GM12865 (cell line): Measurements from ENCODE around the gene CHRNB1.
A peak's percentile ranks its signal among the peaks of the same experiment; 100 is the strongest.

Experiments used
- DNase-seq: peaks from one replicate; pipeline ENCODE4 v3.0.0; 2010; ENCODE audit warnings: low read depth
- H3K4me3 ChIP-seq: 2 replicates; pipeline ENCODE4 v1.5.1; 2011; ENCODE audit warnings: mild to moderate bottlenecking, low read depth, low read length, control low read depth
- CTCF ChIP-seq: IDR thresholded peaks from 2 replicates; pipeline ENCODE4 v1.5.1; 2011; ENCODE audit warnings: low read length, control low read depth, low read depth, inconsistent platforms; ENCODE audit not compliant: insufficient read depth; ENCODE audit errors: missing control alignments

The CHRNB1 gene

GRCh38 chr17:7475764-7476422, 31.0 kb downstream of the CHRNB1 start:
- TF ChIP-seq CTCF: no peak
- no peak for DNase-seq
- no peak overlapping the region for H3K4me3 ChIP-seq

GRCh38 chr17:7476494-7476893, 31.6 kb downstream of the CHRNB1 start:
- H3K4me3 ChIP-seq: no peak overlapping the region
- no peak for DNase-seq
- no peak for TF ChIP-seq CTCF

- no peak for TF ChIP-seq CTCF
- H3K4me3 ChIP-seq: no peak overlapping the region
Measured at GRCh38 chr17:7476951-7477350, 32.1 kb downstream of the CHRNB1 start.

GRCh38 chr17:7477392-7478275, 32.8 kb downstream of the CHRNB1 start:
- no peak overlapping the region for H3K4me3 ChIP-seq
- no peak for DNase-seq
- TF ChIP-seq CTCF: no peak

More at GRCh38 chr17:7476951-7477350, 32.1 kb downstream of the CHRNB1 start:
- no peak for DNase-seq

GRCh38 chr17:7478276-7479212, 33.7 kb downstream of the CHRNB1 start:
- peak; percentile 45 for DNase-seq
- TF ChIP-seq CTCF: no peak

GRCh38 chr17:7479213-7480088, 34.6 kb downstream of the CHRNB1 start, which contains the start of gene ZBTB4:
Gene ZBTB4 (minus strand): TSS chr17:7479631. CDS start chr17:7466801, 12,830 bp downstream.
- TF ChIP-seq CTCF: no peak
- DNase-seq: peak; percentile 58
- peak within 1 kb of the TSS; percentile 81 for H3K4me3 ChIP-seq

More at GRCh38 chr17:7478276-7479212, 33.7 kb downstream of the CHRNB1 start:
- H3K4me3 ChIP-seq: peak overlapping the region; percentile 81
